ENCODE data around the gene RHOC. TPM values are rescaled to one million over a fixed set of nuclear protein-coding genes. Genes with fewer than 3 reads are reported as not detected.
A peak's percentile ranks its signal among the peaks of the same experiment; 100 is the strongest.

The RHOC gene
- total and polyA plus RNA-seq, 2 donors (not counting 1 experiment from before 2014, with no cell fraction given): 21.0 to 28.3 TPM

- TF ChIP-seq EZH2 (IDR thresholded peaks at IDR 0.05; ENCODE audit: borderline replicate concordance, insufficient read depth, low read depth, low read length, poor library complexity, severe bottlenecking): no peak
- TF ChIP-seq CTCF (IDR thresholded peaks at IDR 0.05): peak; percentile 72
- DNase-seq (peak; percentile 81), ATAC-seq (ENCODE audit: low read depth) (peak; percentile 76)
- Histone ChIP-seq H2AFZ (ENCODE audit: insufficient read depth, low read depth, low read length, poor library complexity, severe bottlenecking) (peak overlapping the region; percentile 76), H3K4me3 (ENCODE audit: control extremely low read depth in 1 of 5, extremely low read depth in 1 of 5, insufficient read depth in 1 of 5, low read depth in 2 of 5, low read length in 4 of 5) (peak overlapping the region in 4 of 5 experiments; percentile 56 to 74 (median 66)), H3K9me3 (ENCODE audit: control extremely low read depth in 1 of 3, control insufficient read depth in 2 of 3, insufficient read depth in 1 of 3, low read length in 2 of 3) (no peaks in the 10 kb centered on the region), H3K4me2 (replicated peaks; ENCODE audit: low read depth, low read length, poor library complexity, severe bottlenecking) (peak overlapping the region; percentile 92), H4K20me1 (ENCODE audit: control insufficient read depth, insufficient read depth, low read length, poor library complexity, severe bottlenecking) (no peaks in the 10 kb centered on the region), H3K79me2 (ENCODE audit: control insufficient read depth, insufficient read depth, low read length) (no peaks in the 10 kb centered on the region), H3K36me3 (replicated peaks in 1 of 2; ENCODE audit: control extremely low read depth in 1 of 2, control insufficient read depth in 1 of 2, extremely low read depth in 1 of 2, insufficient read depth in 2 of 2, low read length in 1 of 2) (no peaks in the 10 kb centered on the region), H3K4me1 (ENCODE audit: control insufficient read depth in 2 of 2, insufficient read depth in 2 of 2, low read length in 2 of 2) (peaks cover 31 to 43% of the 10 kb centered on the region in 2 donors), H3K9ac (ENCODE audit: low read length) (peak overlapping the region; percentile 79), H3K27ac (ENCODE audit: low read length in 2 of 2) (no peak overlapping the region), H3K27me3 (replicated peaks in 1 of 4; ENCODE audit: control extremely low read depth in 1 of 4, control insufficient read depth in 3 of 4, insufficient read depth in 4 of 4, low read length in 3 of 4) (no peaks in the 10 kb centered on the region)
- Mint-ChIP-seq H3K4me3 (peak overlapping the region; percentile 88), H3K27me3 (no peaks in the 10 kb centered on the region), H3K9me3 (ENCODE audit: insufficient read depth) (no peaks in the 10 kb centered on the region), H3K27ac (peak overlapping the region; percentile 72), H3K4me1 (peaks cover 47% of the 10 kb centered on the region)
- POLR2A ChIA-PET: no interaction called here
- intact Hi-C loops (cut with micrococcal nuclease): loop anchor here (1.0 to 2.0 kb wide), 7 partner anchors 8 to 317 kb away; partner anchors contain the start of genes CAPZA1, PPM1J, SLC16A1 and ST7L
- CTCF ChIA-PET: interaction anchor here (0.8 to 6.6 kb wide), 19 partner anchors 8 to 350 kb away, joined by 3 to 122 read pairs (median 9); partner anchors contain the start of genes CAPZA1, MOV10, PPM1J and ST7L
- WGBS (ENCODE audit: insufficient coverage): 4% methylated on average over 27 of the region's 42 CpGs
These were observed 484 bp upstream of the RHOC start for GRCh38 chr1:112707221-112708001.

Measured in B cell (primary cell).